ENCODE results near the gene DUT.

DNA sequence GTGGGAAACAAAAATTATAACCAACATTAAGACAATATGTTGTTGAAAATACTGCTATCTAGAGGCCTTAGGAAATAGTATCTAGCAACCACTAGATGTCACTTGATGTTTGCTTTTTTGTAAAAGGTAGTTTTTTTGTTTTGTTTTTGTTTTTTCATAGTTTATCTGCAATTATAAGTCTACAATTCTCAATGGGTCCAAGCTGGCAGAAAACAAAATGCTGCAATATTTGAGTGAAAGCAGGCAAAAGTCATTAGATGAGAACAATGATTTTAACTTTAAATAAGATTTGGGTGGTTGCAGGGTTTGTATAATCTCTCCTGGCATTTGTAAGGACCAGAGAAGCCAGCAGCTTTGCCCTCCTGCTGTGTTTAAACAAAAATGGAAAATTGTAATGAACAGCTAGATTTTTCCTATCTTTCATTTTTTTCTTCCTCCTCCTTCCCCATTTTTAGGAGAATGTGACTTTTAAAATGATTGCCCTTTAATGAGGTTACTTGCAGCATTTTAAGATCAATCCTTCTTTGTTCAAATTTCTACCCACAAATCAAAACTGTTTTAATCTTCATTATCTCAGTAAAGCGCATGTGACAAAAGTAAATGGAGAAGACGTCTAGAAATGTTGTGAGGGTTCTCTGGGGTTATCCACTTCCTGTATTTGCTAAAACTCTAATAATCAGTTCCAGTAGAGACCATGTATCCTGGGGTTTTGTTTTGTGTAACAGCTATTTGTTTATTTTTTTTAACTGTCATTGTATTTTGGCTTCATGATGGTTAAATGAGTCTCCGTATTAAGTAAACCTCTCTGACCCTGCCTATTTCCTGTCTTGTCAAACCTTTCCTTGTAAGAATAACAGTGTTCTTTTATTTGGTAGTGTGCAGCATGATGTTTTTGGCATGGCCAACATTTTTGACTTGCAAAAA lies 27.3 kb downstream of the DUT start:
- TF ChIP-seq BHLHE40 (IDR thresholded peaks at IDR 0.05; ENCODE audit: borderline replicate concordance): no peak
- TF ChIP-seq L3MBTL2 (conservative IDR thresholded peaks at IDR 0.05): no peak
- TF ChIP-seq ARNT (IDR thresholded peaks at IDR 0.05): no peak
- no peak for TF ChIP-seq HDGF (IDR thresholded peaks at IDR 0.05; ENCODE audit: borderline replicate concordance)
- TF ChIP-seq ZNF384 (IDR thresholded peaks at IDR 0.05): no peak
- no peak for TF ChIP-seq CTBP1 (IDR thresholded peaks at IDR 0.05; ENCODE audit: borderline replicate concordance)
- TF ChIP-seq ELF4 (IDR thresholded peaks at IDR 0.05): no peak
